H1 (cell line): ENCODE data around the gene SFMBT2. TPM values are rescaled to one million over a fixed set of nuclear protein-coding genes. Genes with fewer than 3 reads are reported as not detected.

Source experiments
- CTCF ChIA-PET: fragments of 300-600 bp; sonication (Branson Sonifier 250); formaldehyde crosslinking; loops from one replicate; lab custom pipeline; 2021; ENCODE audit not compliant: partially characterized antibody; lab: Charles Lee
- POLR2A ChIA-PET: fragments of 300-600 bp; sonication (Branson Sonifier 250); formaldehyde crosslinking; loops from one replicate; lab custom pipeline; 2021; ENCODE audit warnings: inconsistent platforms; ENCODE audit not compliant: partially characterized antibody; lab: Charles Lee
- DNase-seq, 2 experiments: peaks; one replicate each; pipeline versions ENCODE4 v3.0.0 to v3.0.0-alpha.2; 2010 to 2022; ENCODE audit warnings: low spot score in 2 of 2, low read depth in 1 of 2, mixed read lengths in 1 of 2
- FAIRE-seq: peaks from 2 replicates; lab custom pipeline; 2011; peaks lifted over from hg19 to GRCh38; lab: Jason Lieb, UNC
- H2AFZ ChIP-seq: 2 replicates; pipeline ENCODE4 v1.8.1; 2012; ENCODE audit warnings: low read length, inconsistent platforms
- H2AK5ac ChIP-seq: 2 replicates; pipeline ENCODE4 v1.6.1; 2013; ENCODE audit warnings: low read depth, low read length
- H2BK120ac ChIP-seq: replicated peaks from 2 replicates; pipeline ENCODE3; 2013; ENCODE audit warnings: low read depth, low read length, inconsistent platforms
- H2BK12ac ChIP-seq: 2 replicates; pipeline ENCODE4 v1.6.1; 2013; ENCODE audit warnings: low read depth, low read length
- H2BK15ac ChIP-seq: 2 replicates; pipeline ENCODE4 v1.6.1; 2013; ENCODE audit warnings: low read length
- H2BK20ac ChIP-seq: 2 replicates; pipeline ENCODE4 v1.6.1; 2013; ENCODE audit warnings: low read length
- H2BK5ac ChIP-seq: 2 replicates; pipeline ENCODE4 v1.6.1; 2013; ENCODE audit warnings: low read depth, low read length
- H3K14ac ChIP-seq: 2 replicates; pipeline ENCODE4 v1.6.1; 2013; ENCODE audit warnings: inconsistent platforms; ENCODE audit not compliant: insufficient read length
- H3K18ac ChIP-seq: 2 replicates; pipeline ENCODE4 v1.6.1; 2013; ENCODE audit warnings: low read length; ENCODE audit errors: extremely low read depth
- H3K23ac ChIP-seq: 2 replicates; pipeline ENCODE4 v1.6.1; 2013; ENCODE audit warnings: inconsistent platforms; ENCODE audit not compliant: insufficient read length
- H3K23me2 ChIP-seq: 2 replicates; pipeline ENCODE4 v1.6.1; 2013; ENCODE audit warnings: low read depth, low read length
- H3K27ac ChIP-seq: 2 replicates; pipeline ENCODE4 v1.6.1; 2011; ENCODE audit warnings: low read depth, low read length, inconsistent platforms
- H3K27me3 ChIP-seq, 4 experiments: replicated peaks in 1 of 4; 1 replicate in 1 of 4; 2 replicates in 3 of 4; pipeline versions ENCODE4 v1.6.1 to v1.8.1; 2011 to 2013; ENCODE audit warnings: low read length in 3 of 4, mild to moderate bottlenecking in 3 of 4, inconsistent platforms in 2 of 4, mixed read lengths in 2 of 4, moderate library complexity in 1 of 4; ENCODE audit not compliant: control insufficient read depth in 3 of 4, insufficient read depth in 3 of 4; ENCODE audit errors: extremely low read depth in 1 of 4
- H3K36me3 ChIP-seq, 4 experiments: 2 replicates each; pipeline versions ENCODE4 v1.6.1 to v1.8.1; 2011 to 2013; ENCODE audit warnings: mild to moderate bottlenecking in 4 of 4, low read length in 3 of 4, moderate library complexity in 2 of 4, control low read depth in 1 of 4, inconsistent platforms in 1 of 4; ENCODE audit not compliant: insufficient read depth in 4 of 4, control insufficient read depth in 2 of 4
- H3K4ac ChIP-seq: replicated peaks from 2 replicates; pipeline ENCODE3; 2013; ENCODE audit warnings: low read length, low read depth, mixed read lengths, inconsistent platforms; ENCODE audit not compliant: insufficient read length
- H3K4me1 ChIP-seq, 4 experiments: replicated peaks in 1 of 4; 1 replicate in 1 of 4; 2 replicates in 3 of 4; pipeline versions ENCODE4 v1.6.1 to v1.8.1; 2011 to 2013; ENCODE audit warnings: low read length in 3 of 4, inconsistent platforms in 2 of 4, mixed read lengths in 1 of 4; ENCODE audit not compliant: insufficient read depth in 4 of 4, control insufficient read depth in 3 of 4
- H3K4me2 ChIP-seq, 2 experiments: 2 replicates each; pipeline versions ENCODE4 v1.6.1 to v1.8.1; 2011 to 2013; ENCODE audit warnings: low read depth in 2 of 2, low read length in 2 of 2, control low read depth in 1 of 2, inconsistent platforms in 1 of 2, mild to moderate bottlenecking in 1 of 2; ENCODE audit not compliant: insufficient read depth in 1 of 2
- H3K4me3 ChIP-seq, 4 experiments: fragments of 200-600, 300-600 bp in 1 of 4; sonication (generic), shearing (Covaris generic), sonication (Bioruptor Twin) in 1 of 4; 2 replicates each; pipeline versions ENCODE4 v1.5.1 to v1.8.1; 2011 to 2016; ENCODE audit warnings: low read length in 4 of 4, low read depth in 3 of 4, control low read depth in 2 of 4, inconsistent platforms in 2 of 4, mild to moderate bottlenecking in 2 of 4, mixed read lengths in 1 of 4, moderate library complexity in 1 of 4; ENCODE audit not compliant: insufficient read depth in 2 of 4; ENCODE audit errors: extremely low read depth in 1 of 4
- H3K56ac ChIP-seq: replicated peaks from 2 replicates; pipeline ENCODE3; 2013; ENCODE audit warnings: low read depth, mild to moderate bottlenecking, mixed read lengths, low read length, inconsistent platforms; ENCODE audit not compliant: insufficient read length
- H3K79me1 ChIP-seq: 2 replicates; pipeline ENCODE4 v1.6.1; 2013; ENCODE audit warnings: low read depth, low read length, control low read depth
- H3K79me2 ChIP-seq, 2 experiments: 2 replicates each; pipeline versions ENCODE4 v1.6.1 to v1.8.1; 2012 to 2013; ENCODE audit warnings: low read length in 2 of 2, mild to moderate bottlenecking in 2 of 2, inconsistent platforms in 1 of 2; ENCODE audit not compliant: insufficient read depth in 2 of 2, control insufficient read depth in 1 of 2
- H3K9ac ChIP-seq, 4 experiments: replicated peaks in 1 of 4; 1 replicate in 1 of 4; 2 replicates in 3 of 4; pipeline versions ENCODE4 v1.6.1 to v1.8.1; 2011 to 2013; ENCODE audit warnings: low read depth in 3 of 4, low read length in 3 of 4, control low read depth in 2 of 4, mild to moderate bottlenecking in 2 of 4, moderate library complexity in 2 of 4, inconsistent platforms in 1 of 4; ENCODE audit errors: extremely low read depth in 1 of 4
- H3K9me3 ChIP-seq, 2 experiments: 2 replicates each; pipeline versions ENCODE4 v1.6.1 to v1.8.1; 2012 to 2013; ENCODE audit warnings: mild to moderate bottlenecking in 2 of 2, moderate library complexity in 2 of 2, control low read depth in 1 of 2, inconsistent platforms in 1 of 2, low read depth in 1 of 2, low read length in 1 of 2, mixed read lengths in 1 of 2; ENCODE audit not compliant: insufficient read depth in 2 of 2
- H4K20me1 ChIP-seq, 2 experiments: replicated peaks in 1 of 2; 2 replicates each; pipeline versions ENCODE3 to v1.8.1; 2011 to 2013; ENCODE audit warnings: inconsistent platforms in 2 of 2, low read length in 2 of 2, mild to moderate bottlenecking in 1 of 2; ENCODE audit not compliant: insufficient read depth in 2 of 2, control insufficient read depth in 1 of 2
- H4K5ac ChIP-seq: 2 replicates; pipeline ENCODE4 v1.6.1; 2013; ENCODE audit warnings: low read length, low read depth, mixed read lengths, inconsistent platforms; ENCODE audit not compliant: insufficient read length
- H4K8ac ChIP-seq: 2 replicates; pipeline ENCODE4 v1.8.0; 2013; ENCODE audit warnings: mild to moderate bottlenecking, moderate library complexity, low read length, inconsistent platforms; ENCODE audit not compliant: insufficient read depth; ENCODE audit errors: extremely low read depth
- H4K91ac ChIP-seq: replicated peaks from 2 replicates; pipeline ENCODE3; 2013; ENCODE audit warnings: low read length, mixed read lengths, inconsistent platforms; ENCODE audit not compliant: insufficient read length
- CTCF ChIP-seq, 3 experiments: IDR thresholded peaks; 1 replicate in 2 of 3; 2 replicates in 1 of 3; pipeline versions ENCODE4 v1.5.1 to v1.6.1; 2011; ENCODE audit warnings: low read length in 3 of 3, mild to moderate bottlenecking in 3 of 3, inconsistent platforms in 2 of 3, low read depth in 1 of 3, moderate library complexity in 1 of 3; ENCODE audit not compliant: insufficient read depth in 1 of 3; ENCODE audit errors: control extremely low read depth in 1 of 3
- EZH2 ChIP-seq: fragments of 200-600 bp; sonication (generic); IDR thresholded peaks from 2 replicates; pipeline ENCODE4 v1.7.1; 2012; ENCODE audit warnings: low read depth, mild to moderate bottlenecking, moderate library complexity, low read length, inconsistent platforms; ENCODE audit not compliant: severe bottlenecking
- GTF2F1 ChIP-seq: IDR thresholded peaks from 2 replicates; pipeline ENCODE4 v1.6.1; 2012; ENCODE audit warnings: low read depth, low read length, improper control_type of control experiment, borderline replicate concordance
- NANOG ChIP-seq: IDR thresholded peaks from 2 replicates; pipeline ENCODE4 v1.6.1; 2011; ENCODE audit warnings: low read length, low read depth, mild to moderate bottlenecking, inconsistent platforms; ENCODE audit not compliant: insufficient read depth, poor library complexity, severe bottlenecking
- RNF2 ChIP-seq: fragments of 200-900, 300-1000 bp; sonication (generic); IDR thresholded peaks from 2 replicates; pipeline ENCODE4 v1.7.1; 2016; ENCODE audit warnings: borderline replicate concordance, low read depth, mild to moderate bottlenecking, antibody characterized with exemption, low read length; ENCODE audit not compliant: poor library complexity, severe bottlenecking; ENCODE audit errors: missing control alignments
- SIN3A ChIP-seq, 2 experiments: IDR thresholded peaks in 1 of 2; conservative IDR thresholded peaks in 1 of 2; 2 replicates each; pipeline ENCODE4 v1.6.1; 2011 to 2012; ENCODE audit warnings: low read length in 2 of 2, improper control_type of control experiment in 1 of 2, low read depth in 1 of 2, mild to moderate bottlenecking in 1 of 2
- TCF12 ChIP-seq: IDR thresholded peaks from 2 replicates; pipeline ENCODE4 v1.6.1; 2011; ENCODE audit warnings: low read depth, mild to moderate bottlenecking, low read length
- YY1 ChIP-seq: IDR thresholded peaks from 2 replicates; pipeline ENCODE4 v1.6.1; 2011; ENCODE audit warnings: low read depth, mild to moderate bottlenecking, low read length
- WGBS, 2 experiments: shearing (Covaris generic) in 1 of 2; methylation state at CpG; one replicate each; pipeline versions ENCODE4 v1.1.6 to v1.1.7; 2013 to 2015; ENCODE audit warnings: low lambda C conversion rate in 2 of 2, mixed read lengths in 2 of 2, inconsistent platforms in 1 of 2, low coverage in 1 of 2, missing lambda C conversion rate in 1 of 2; ENCODE audit not compliant: insufficient replicate concordance in 2 of 2, insufficient coverage in 1 of 2, insufficient read length in 1 of 2; ENCODE audit errors: extremely low coverage in 1 of 2, missing lambda C conversion rate in 1 of 2; 5-methylcytosine and 5-hydroxymethylcytosine counted together
- polyA plus RNA-seq, 7 experiments: library from polyadenylated mRNA; depleted of rRNA in 3 of 7; stranded (reverse) in 5 of 7; unstranded in 2 of 7; fragments of >200 nt in 5 of 7; fragments of 200-250 nt in 2 of 7; gene quantifications; 1 replicate in 5 of 7; 2 replicates in 1 of 7; 4 replicates in 1 of 7; pipeline versions ENCODE4 v1.2.1 to v1.2.3, GENCODE V29; 2011 to 2013; ENCODE audit warnings: missing spikeins in 2 of 7, mixed read lengths in 2 of 7
- total RNA-seq: library from RNA; stranded (reverse); fragmentation: NEBNext Ultra II Directional; extraction: Animal tissue kit (Norgen Biotek cat#: 25700); gene quantifications from 2 replicates; pipeline ENCODE4 v1.2.1, GENCODE V29; 2021

Gene SFMBT2
- total and polyA plus RNA-seq, 2 of the 8 experiments (the other 6 are each of a cell fraction or from before 2014, with no cell fraction given) = 2.9 to 11.0 TPM

- no peak overlapping the region for H2BK15ac ChIP-seq
- peaks cover 0 to 3% (median 0%) of the 10 kb centered on the region in 4 experiments; a peak in 3 of 7 replicates for H3K4me1 ChIP-seq
- no peak overlapping the region for H3K4ac ChIP-seq
- H3K79me1 ChIP-seq = no peaks in the 10 kb centered on the region
- H4K5ac ChIP-seq = no peak overlapping the region
- no peaks in the 10 kb centered on the region for H3K27me3 ChIP-seq
- no peak overlapping the region for H3K4me2 ChIP-seq
- DNase-seq = no peak
- no peak overlapping the region for H3K56ac ChIP-seq
- peak overlapping the region; percentile 47; the same call in 1 of the 2 replicates for H4K8ac ChIP-seq
- no peak overlapping the region for H4K91ac ChIP-seq
- TF ChIP-seq GTF2F1 (no peak), CTCF (IDR thresholded peaks at IDR 0.05; ENCODE audit: control extremely low read depth in 1 of 3, insufficient read depth in 1 of 3, low read depth in 1 of 3, low read length in 3 of 3) (no peak), RNF2 (no peak), NANOG (no peak), EZH2 (no peak), YY1 (no peak), SIN3A (conservative IDR thresholded peaks at IDR 0.05 in 1 of 2, IDR thresholded peaks at IDR 0.05 in 1 of 2; ENCODE audit: low read depth in 1 of 2, low read length in 2 of 2) (no peak), TCF12 (no peak)
- TF ChIP-seq, all 59 proteins: peak for 0
- 94% methylated on average over 19 of the region's 19 CpGs; no CpG with 5 or more reads in 1 of the 2 experiments for WGBS, 2 experiments
- Histone ChIP-seq H3K36me3 (no peaks in the 10 kb centered on the region), H2AFZ (peak overlapping the region; percentile 64; the same call in 1 of the 2 replicates), H3K18ac (no peak overlapping the region), H3K9me3 (peaks cover 11 to 18% of the 10 kb centered on the region in 2 experiments; a peak in 3 of 4 replicates), H3K79me2 (no peaks in the 10 kb centered on the region), H3K14ac (no peak overlapping the region), H3K23me2 (no peaks in the 10 kb centered on the region), H2BK5ac (no peak overlapping the region), H3K9ac (no peak overlapping the region), H2BK12ac (no peak overlapping the region), H3K27ac (no peak overlapping the region), H2AK5ac (0 out of 2 replicates have a peak overlapping the region, but pooled peaks have one; percentile 75), H2BK20ac (0 out of 2 replicates have a peak overlapping the region, but pooled peaks have one; percentile 27), H2BK120ac (no peak overlapping the region), H3K23ac (no peak overlapping the region), H4K20me1 (no peaks in the 10 kb centered on the region), H3K4me3 (no peak overlapping the region)
- ChIA-PET CTCF (no interaction called here), POLR2A (no interaction called here)
- no peak for FAIRE-seq
These were observed 33.8 kb upstream of the SFMBT2 start for GRCh38 chr10:7444551-7445121.
